Renal pelvis (tissue), 4 donors: Measurements from ENCODE around the gene RTN4R. TPM values are rescaled to one million over a fixed set of nuclear protein-coding genes. Genes with fewer than 3 reads are reported as not detected.

Experiments
- DNase-seq: peaks from one replicate; pipeline ENCODE4 v3.0.0-alpha.2; 2013
- polyA plus RNA-seq, 3 donors: library from polyadenylated mRNA; unstranded; fragments of 120-200 nt; gene quantifications; one replicate each; pipeline ENCODE4 v1.2.1, GENCODE V29; 2013; ENCODE audit not compliant: insufficient read length in 3 of 3

Gene RTN4R
- polyA plus RNA-seq, 3 donors: 5.8 to 11.2 (median 7.6) TPM

GRCh38 chr22:20259327-20259688, 8.8 kb downstream of the RTN4R start:
- DNase-seq: no peak

GRCh38 chr22:20258584-20259326, 9.4 kb downstream of the RTN4R start:
- no peak for DNase-seq

- DNase-seq: no peak
These were observed 10.2 kb downstream of the RTN4R start for GRCh38 chr22:20258021-20258299.

- DNase-seq: no peak
These were observed 10.7 kb downstream of the RTN4R start for GRCh38 chr22:20257212-20258020.

- DNase-seq: no peak
These were observed 11.4 kb downstream of the RTN4R start for GRCh38 chr22:20256551-20257211.

- DNase-seq: no peak
These were observed 12.1 kb downstream of the RTN4R start for GRCh38 chr22:20256027-20256426.

- DNase-seq: no peak
These were observed 12.9 kb downstream of the RTN4R start for GRCh38 chr22:20254975-20255946.

- DNase-seq: no peak
These were observed 15.0 kb downstream of the RTN4R start for GRCh38 chr22:20253161-20253560.

GRCh38 chr22:20251981-20252380, 16.1 kb downstream of the RTN4R start:
- no peak for DNase-seq

GRCh38 chr22:20251491-20251890, 16.6 kb downstream of the RTN4R start:
- no peak for DNase-seq

- no peak for DNase-seq
These were observed 18.2 kb downstream of the RTN4R start for GRCh38 chr22:20249797-20250354.

GRCh38 chr22:20248461-20248978, 19.6 kb downstream of the RTN4R start:
- no peak for DNase-seq

- DNase-seq: no peak
These were observed 20.4 kb downstream of the RTN4R start for GRCh38 chr22:20247608-20248171.

- DNase-seq: no peak
These were observed 21.1 kb downstream of the RTN4R start for GRCh38 chr22:20247010-20247505.

GRCh38 chr22:20246368-20247009, 21.6 kb downstream of the RTN4R start:
- peak; percentile 61 for DNase-seq

- no peak for DNase-seq
These were observed 22.3 kb downstream of the RTN4R start for GRCh38 chr22:20245577-20246367.

GRCh38 chr22:20244691-20245576, 23.2 kb downstream of the RTN4R start:
- DNase-seq: no peak

GRCh38 chr22:20244250-20244648, 23.9 kb downstream of the RTN4R start:
- no peak for DNase-seq
